SH-SY5Y (cell line): ENCODE measurements around the gene IL1RAPL2.

Experiments used
- GATA2 ChIP-seq: IDR thresholded peaks from 2 replicates; pipeline ENCODE4 v1.6.1; 2011; ENCODE audit warnings: mild to moderate bottlenecking, low read depth, low read length
- GATA3 ChIP-seq: IDR thresholded peaks from 2 replicates; pipeline ENCODE4 v1.6.1; 2011; ENCODE audit warnings: low read depth, mild to moderate bottlenecking, low read length, moderate library complexity

DNA sequence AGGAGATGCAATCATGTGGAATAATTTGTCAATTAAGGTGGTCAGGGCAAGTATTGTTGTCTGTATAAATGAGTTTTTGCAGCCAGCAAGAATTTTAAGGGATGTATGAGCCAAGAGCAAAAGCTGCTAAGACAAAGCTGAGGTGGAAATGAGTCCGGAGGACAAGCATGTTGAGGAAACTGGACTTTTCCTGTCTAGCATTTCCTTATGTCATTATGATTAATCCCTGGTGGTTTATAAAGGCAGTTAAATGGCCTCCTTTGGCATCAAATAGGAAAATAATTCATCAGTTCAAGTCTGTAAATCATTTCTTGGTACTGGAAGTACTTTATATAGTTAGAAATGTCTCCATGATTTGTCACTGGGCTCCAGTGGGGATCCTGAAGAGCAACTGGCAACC lies 716.1 kb downstream of the IL1RAPL2 start:
- TF ChIP-seq GATA3 (no peak), GATA2 (no peak)
